Measurements from ENCODE around the gene ZNF35. TPM values are rescaled to one million over a fixed set of nuclear protein-coding genes. Genes with fewer than 3 reads are reported as not detected.
"Not testable (repeated sequence)": the region's sequence is repeated elsewhere in the genome, so short reads cannot be mapped to it uniquely, and the experiment has no call there.

ZNF35 gene
- total RNA-seq, 2 experiments from 2014 or later, result 5.8 to 6.9 TPM

DNA sequence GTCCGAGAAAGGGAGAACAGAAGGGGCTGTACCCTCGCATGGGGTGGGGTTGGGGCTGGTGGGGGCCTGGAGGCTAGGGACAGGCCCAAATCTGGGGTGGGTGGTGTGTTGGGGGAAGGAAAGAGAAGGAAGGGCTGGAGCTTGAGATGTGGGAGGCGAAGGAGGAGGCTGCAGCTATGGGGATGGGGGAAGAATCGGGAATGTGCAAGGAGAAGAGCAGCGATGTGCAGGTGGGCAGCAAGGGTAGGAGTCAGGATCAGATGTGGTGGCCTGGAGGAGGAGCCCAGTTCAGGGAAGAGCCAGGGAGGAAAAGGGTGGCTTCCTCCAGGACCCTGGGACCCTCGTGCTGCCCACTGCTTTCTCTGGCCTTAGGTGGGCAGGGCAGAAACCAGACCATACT is 21.2 kb downstream of the ZNF35 start:
- Mint-ChIP-seq H3K9me3 (peaks cover 36% of the 10 kb centered on the region), H3K4me1 (no peaks in the 10 kb centered on the region), H3K4me3 (no peak overlapping the region)

DNA sequence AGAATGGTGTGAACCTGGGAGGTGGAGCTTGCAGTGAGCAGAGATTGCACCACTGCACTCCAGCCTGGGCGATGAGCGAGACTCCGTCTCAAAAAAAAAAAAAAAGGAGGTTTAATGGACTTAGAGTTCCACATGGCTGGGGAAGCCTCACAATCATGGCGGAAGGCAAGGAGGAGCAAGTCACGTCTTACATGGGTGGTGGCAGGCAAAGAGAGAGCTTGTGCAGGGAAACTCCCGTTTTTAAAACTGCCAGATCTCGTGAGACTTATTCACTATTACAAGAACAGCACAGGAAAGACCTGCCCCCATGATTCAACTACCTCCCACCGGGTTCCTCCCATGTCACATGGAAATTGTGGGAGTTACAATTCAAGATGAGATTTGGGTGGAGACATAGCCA is 24.9 kb downstream of the ZNF35 start:
- DNase-seq, H3K27me3 Mint-ChIP-seq, H3K27ac Mint-ChIP-seq, H3K4me3 Mint-ChIP-seq, H3K4me1 Mint-ChIP-seq: not testable (repeated sequence)
- Mint-ChIP-seq H3K36me3 (peaks cover 18% of the 10 kb centered on the region), H3K9me3 (peaks cover 35% of the 10 kb centered on the region)

More for the DNA sequence above, 21.2 kb downstream of the ZNF35 start:
- H3K27ac Mint-ChIP-seq, result no peak overlapping the region
- DNase-seq, result no peak
- H3K36me3 Mint-ChIP-seq, result peaks cover 18% of the 10 kb centered on the region
- no peaks in the 10 kb centered on the region for H3K27me3 Mint-ChIP-seq

DNA sequence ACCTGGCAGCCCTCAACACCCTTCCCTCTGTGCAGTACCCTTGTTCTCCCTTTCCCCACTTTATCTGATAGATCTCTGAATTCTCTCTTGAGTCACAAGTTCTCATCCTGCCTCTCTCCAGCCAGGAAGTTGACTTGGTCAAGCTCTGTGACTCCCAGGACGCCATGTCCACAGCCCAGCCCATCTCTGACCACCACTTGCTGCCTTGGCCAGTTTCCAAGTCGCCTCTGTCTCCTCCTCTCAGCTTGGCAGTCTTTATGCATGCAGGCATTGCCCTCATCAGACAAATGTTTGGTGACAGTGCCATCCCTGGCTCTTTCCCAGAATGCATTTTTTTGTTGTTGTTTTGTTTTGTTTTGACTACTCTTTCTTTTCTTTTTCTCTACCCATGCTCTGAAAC is 25.7 kb downstream of the ZNF35 start:
- no peak overlapping the region for H3K4me3 Mint-ChIP-seq
- no peak overlapping the region for H3K27ac Mint-ChIP-seq
- no peaks in the 10 kb centered on the region for H3K27me3 Mint-ChIP-seq

DNA sequence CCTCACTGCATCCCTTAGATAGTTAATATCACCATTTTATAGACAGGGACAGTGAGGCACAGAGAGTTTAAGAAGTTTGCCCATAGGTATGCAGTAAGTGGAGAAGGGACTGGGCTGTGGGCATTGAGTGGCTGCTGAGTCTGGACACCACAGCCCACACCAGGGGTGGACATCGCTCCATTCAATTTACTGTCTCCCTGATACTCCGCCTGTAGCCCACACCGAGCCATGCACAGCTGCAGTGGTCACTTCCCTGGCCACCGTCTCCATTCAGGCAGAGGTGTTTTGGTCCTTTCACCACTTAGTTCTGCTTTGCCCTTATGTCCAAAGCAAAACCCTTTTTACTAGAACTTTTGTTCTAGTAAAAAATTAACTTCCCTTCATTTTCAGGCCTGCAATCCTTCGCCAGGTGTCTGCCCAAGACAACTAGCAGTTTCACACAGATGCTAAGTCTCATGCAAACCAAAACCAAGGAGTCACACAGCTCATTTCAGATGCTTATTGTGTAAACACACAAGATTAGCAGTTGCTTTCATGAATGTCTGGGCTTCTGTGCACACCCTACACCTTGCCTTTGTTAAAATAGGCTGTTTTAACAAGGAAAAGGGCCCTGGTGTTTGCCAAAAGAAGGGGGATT is 30.1 kb downstream of the ZNF35 start:
- H3K4me1 Mint-ChIP-seq, result no peaks in the 10 kb centered on the region
- no peak overlapping the region for H3K4me3 Mint-ChIP-seq
- peaks cover 37% of the 10 kb centered on the region for H3K36me3 Mint-ChIP-seq
- no peak overlapping the region for H3K27ac Mint-ChIP-seq
- H3K27me3 Mint-ChIP-seq, result no peaks in the 10 kb centered on the region
- H3K9me3 Mint-ChIP-seq, result peaks cover 49% of the 10 kb centered on the region
- no peak for DNase-seq

More for the DNA sequence above, 25.7 kb downstream of the ZNF35 start:
- no peaks in the 10 kb centered on the region for H3K4me1 Mint-ChIP-seq
- H3K36me3 Mint-ChIP-seq, result peaks cover 16% of the 10 kb centered on the region
- DNase-seq, result no peak
- peaks cover 37% of the 10 kb centered on the region for H3K9me3 Mint-ChIP-seq

DNA sequence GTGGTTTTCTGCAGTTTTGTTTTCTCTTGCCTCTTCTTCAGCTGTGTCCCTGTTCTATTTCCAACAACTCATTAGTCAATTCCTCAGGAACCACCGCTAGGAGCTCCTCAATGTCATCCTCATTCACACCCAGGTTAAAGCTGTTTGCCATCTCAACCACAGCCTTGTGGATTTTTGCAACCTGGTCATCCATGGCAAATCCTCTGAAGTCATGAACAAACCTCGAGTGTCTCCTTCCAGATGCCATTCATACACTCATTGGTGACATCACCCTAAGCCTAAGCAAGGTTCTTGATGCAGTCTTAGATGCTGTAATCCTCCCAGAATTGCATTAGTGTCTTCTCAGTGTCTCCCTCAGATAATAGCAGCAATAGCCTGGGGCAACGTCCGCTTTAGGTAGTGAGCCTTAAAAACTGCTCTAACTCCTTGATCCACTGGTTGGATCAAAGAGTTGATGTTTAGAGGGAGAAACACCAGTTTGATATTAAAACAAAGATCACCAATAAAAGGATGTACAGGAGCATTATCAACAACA is 32.5 kb downstream of the ZNF35 start:
- Mint-ChIP-seq H3K36me3 (peaks cover 55% of the 10 kb centered on the region), H3K27me3 (no peaks in the 10 kb centered on the region), H3K4me3 (no peak overlapping the region), H3K27ac (no peak overlapping the region), H3K4me1 (peaks cover 13% of the 10 kb centered on the region), H3K9me3 (peaks cover 55% of the 10 kb centered on the region)
- no peak for DNase-seq

DNA sequence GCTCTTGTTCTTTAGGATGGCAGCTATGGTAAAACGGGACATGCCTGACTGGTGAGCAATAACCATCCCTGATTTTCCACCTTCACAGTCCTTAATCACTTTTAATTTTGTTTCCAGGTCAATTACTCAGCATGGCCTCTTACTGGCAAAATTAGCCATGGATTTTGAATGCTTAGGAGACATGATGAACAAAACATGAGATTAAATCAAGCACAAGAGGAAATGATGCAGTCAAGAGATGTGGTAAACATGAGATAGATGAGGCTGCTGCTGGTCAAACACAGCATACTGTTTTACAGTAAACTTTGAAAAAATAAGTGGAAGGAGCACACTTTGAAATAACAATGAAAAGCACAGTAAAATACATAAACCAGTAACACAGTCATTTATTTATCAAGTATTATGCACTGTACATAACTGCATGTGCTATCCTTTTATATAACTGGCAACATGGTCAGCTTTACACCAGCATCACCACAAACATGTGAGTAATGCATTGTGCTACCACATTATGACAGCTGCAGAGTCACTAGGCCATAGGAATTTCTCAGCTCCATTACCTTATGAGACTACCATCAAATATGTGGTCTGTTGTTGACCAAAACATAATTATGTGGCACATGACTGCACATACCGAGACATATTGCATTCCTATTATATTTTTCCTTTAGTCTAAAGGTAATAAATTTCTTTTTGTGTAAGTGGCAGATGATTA is 33.8 kb downstream of the ZNF35 start:
- no peak for DNase-seq
- Mint-ChIP-seq H3K36me3 (peaks cover 58% of the 10 kb centered on the region), H3K4me1 (peaks cover 13% of the 10 kb centered on the region), H3K9me3 (peaks cover 60% of the 10 kb centered on the region), H3K4me3 (no peak overlapping the region), H3K27ac (no peak overlapping the region), H3K27me3 (peaks cover 2% of the 10 kb centered on the region)

DNA sequence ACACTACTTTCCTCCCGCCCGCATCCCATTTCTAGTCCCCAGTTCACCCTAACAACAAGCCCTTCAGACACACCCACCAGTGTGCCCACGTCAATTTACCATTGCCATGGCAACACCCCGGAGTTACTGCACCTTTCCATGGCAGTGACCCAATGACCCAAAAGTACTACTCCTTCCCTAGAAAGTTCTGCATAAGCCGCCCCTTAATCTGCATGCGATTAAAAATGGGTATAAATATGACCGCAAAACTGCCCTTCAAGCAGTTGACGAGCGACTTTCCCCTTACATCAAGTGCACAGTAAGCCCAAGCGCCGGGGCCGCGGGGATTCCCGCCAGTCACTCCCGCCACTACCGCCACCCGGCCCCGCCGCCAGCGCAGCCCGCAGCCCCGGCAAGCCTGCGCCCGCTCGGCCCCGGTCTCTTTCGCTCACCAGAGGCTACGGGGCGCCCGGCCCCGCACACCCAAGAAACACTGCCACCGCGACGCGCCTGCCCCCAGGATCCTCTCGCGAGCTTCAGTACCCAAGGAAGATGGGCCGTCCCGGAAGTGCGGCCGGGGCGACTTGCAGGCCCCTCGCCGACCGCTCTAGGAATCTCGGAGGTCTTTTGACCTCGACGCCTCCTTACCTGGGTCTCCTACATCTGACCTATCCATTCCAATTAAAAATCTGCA is 36.7 kb downstream of the ZNF35 start:
- Mint-ChIP-seq H3K4me1 (peaks cover 13% of the 10 kb centered on the region), H3K27ac (peak overlapping the region; percentile 28), H3K4me3 (peak overlapping the region; percentile 81), H3K27me3 (peaks cover 20% of the 10 kb centered on the region), H3K9me3 (peaks cover 57% of the 10 kb centered on the region), H3K36me3 (peaks cover 59% of the 10 kb centered on the region)
- DNase-seq, result peak; percentile 73

DNA sequence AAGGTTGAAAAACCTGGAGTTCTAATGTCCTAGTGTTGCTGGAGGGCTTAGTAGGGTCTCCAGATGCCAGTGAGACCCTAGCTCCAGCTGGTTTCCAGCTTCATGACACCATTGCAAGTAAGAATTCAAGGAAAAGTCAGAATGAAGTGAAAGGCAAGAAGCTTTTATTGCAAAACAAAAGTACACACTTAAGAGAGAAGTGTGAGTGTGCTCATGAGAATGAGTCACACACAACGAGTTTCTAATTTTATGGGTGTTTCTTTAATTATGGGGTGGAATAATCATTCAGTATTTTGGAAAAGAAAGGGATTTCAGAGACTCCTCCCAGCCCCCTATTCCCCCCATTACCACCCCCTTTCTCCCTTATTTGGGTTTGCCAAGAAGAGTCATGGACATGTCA is 39.4 kb downstream of the ZNF35 start:
- H3K4me3 Mint-ChIP-seq, result no peak overlapping the region
- peaks cover 46% of the 10 kb centered on the region for H3K27me3 Mint-ChIP-seq

More for the DNA sequence above, 39.4 kb downstream of the ZNF35 start:
- Mint-ChIP-seq H3K9me3 (peaks cover 59% of the 10 kb centered on the region), H3K27ac (no peak overlapping the region), H3K36me3 (peaks cover 41% of the 10 kb centered on the region), H3K4me1 (peaks cover 13% of the 10 kb centered on the region)
- no peak for DNase-seq

Other genes starting within 250 kb of the ZNF35 start
- gene ZNF445, start 171.1 kb upstream of the ZNF35 start, total RNA-seq, result 10 to 100 TPM; 12.2 to 13.4 TPM
- 1 to 10 TPM; 4.4 to 4.5 TPM for gene ZKSCAN7, start 93.5 kb upstream of the ZNF35 start, total RNA-seq
- 1 to 10 TPM in 1 of 2 experiments, under 1 TPM in 1; 0.94 to 1.6 TPM for gene ZNF660, start 63.8 kb upstream of the ZNF35 start, total RNA-seq
- gene ZNF197, start 23.7 kb upstream of the ZNF35 start, total RNA-seq, result 10 to 100 TPM; 10.6 to 11.4 TPM
- 1 to 10 TPM; 2.4 to 3.0 TPM for gene ZNF502, start 63.9 kb downstream of the ZNF35 start, total RNA-seq
- gene ZNF501, start 80.9 kb downstream of the ZNF35 start, total RNA-seq, result 1 to 10 TPM; 2.7 to 3.6 TPM
- gene KIAA1143, start 112.9 kb downstream of the ZNF35 start, total RNA-seq, result 10 to 100 TPM; 37.9 to 47.7 TPM
- gene KIF15, start 113.1 kb downstream of the ZNF35 start, total RNA-seq, result 10 to 100 TPM; 36.2 to 36.7 TPM
- 1 to 10 TPM; 6.9 to 7.7 TPM for gene TMEM42, start 213.2 kb downstream of the ZNF35 start, total RNA-seq
- not detected for gene TGM4, start 225.9 kb downstream of the ZNF35 start, total RNA-seq

Measured in activated naive CD8-positive, alpha-beta T cell treated with anti-CD3 and anti-CD28 coated beads for 36 hours (primary cell).